DMS153 (cell line): ENCODE results near the gene STARD10.
"Not testable (repeated sequence)": the region's sequence is repeated elsewhere in the genome, so short reads cannot be mapped to it uniquely, and the experiment has no call there.

Source experiments
- DNase-seq: peaks from one replicate; lab custom pipeline; 2025; lab: John Stamatoyannopoulos, UW

Gene STARD10

GRCh38 chr11:72807792-72808191 lies 13.9 kb upstream of the STARD10 start:
- DNase-seq = no peak

- DNase-seq = no peak
These were observed 13.3 kb upstream of the STARD10 start for GRCh38 chr11:72807021-72807693.

GRCh38 chr11:72806378-72806777 lies 12.5 kb upstream of the STARD10 start:
- DNase-seq = not testable (repeated sequence)

GRCh38 chr11:72805216-72805615 lies 11.4 kb upstream of the STARD10 start:
- no peak for DNase-seq

- DNase-seq = no peak
These were observed 9.0 kb upstream of the STARD10 start for GRCh38 chr11:72802822-72803221.

- DNase-seq = no peak
These were observed 5.6 kb upstream of the STARD10 start for GRCh38 chr11:72799441-72799840.

- DNase-seq = no peak
These were observed 4.5 kb upstream of the STARD10 start for GRCh38 chr11:72798361-72798760.

- no peak for DNase-seq
These were observed 797 bp downstream of the STARD10 start for GRCh38 chr11:72793076-72793424.

GRCh38 chr11:72792437-72793021 lies 1.3 kb downstream of the STARD10 start:
- no peak for DNase-seq

- DNase-seq = not testable (repeated sequence)
These were observed 2.6 kb downstream of the STARD10 start for GRCh38 chr11:72791228-72791627.

- DNase-seq = no peak
These were observed 4.2 kb downstream of the STARD10 start for GRCh38 chr11:72789493-72790131.

- no peak for DNase-seq
These were observed 5.6 kb downstream of the STARD10 start for GRCh38 chr11:72788241-72788640.

- DNase-seq = peak; percentile 95
These were observed 6.4 kb downstream of the STARD10 start for GRCh38 chr11:72787216-72788104.

GRCh38 chr11:72786305-72787215 lies 7.3 kb downstream of the STARD10 start:
- DNase-seq = peak; percentile 96

- DNase-seq = no peak
These were observed 9.2 kb downstream of the STARD10 start for GRCh38 chr11:72784662-72785061.

- DNase-seq = no peak
These were observed 10.5 kb downstream of the STARD10 start for GRCh38 chr11:72783144-72783905.

GRCh38 chr11:72782081-72782920 lies 11.5 kb downstream of the STARD10 start:
- peak; percentile 36 for DNase-seq

- no peak for DNase-seq
These were observed 12.3 kb downstream of the STARD10 start for GRCh38 chr11:72781313-72782080.

GRCh38 chr11:72781063-72781312 lies 12.9 kb downstream of the STARD10 start:
- DNase-seq = no peak
